A549 treated with AZD2906 at 1 μM for 4 hours (cell line): Measurements from ENCODE around the gene ZNF501. TPM values are rescaled to one million over a fixed set of nuclear protein-coding genes. Genes with fewer than 3 reads are reported as not detected.

Experiments
- total RNA-seq: library from RNA; stranded (reverse); fragments of 200-300 nt; extraction: Qiagen RNA extraction; gene quantifications from 5 replicates; pipeline ENCODE4 v1.2.3, GENCODE V29; 2022

Gene ZNF501
- total RNA-seq: not detected in 5 replicates

DNA sequence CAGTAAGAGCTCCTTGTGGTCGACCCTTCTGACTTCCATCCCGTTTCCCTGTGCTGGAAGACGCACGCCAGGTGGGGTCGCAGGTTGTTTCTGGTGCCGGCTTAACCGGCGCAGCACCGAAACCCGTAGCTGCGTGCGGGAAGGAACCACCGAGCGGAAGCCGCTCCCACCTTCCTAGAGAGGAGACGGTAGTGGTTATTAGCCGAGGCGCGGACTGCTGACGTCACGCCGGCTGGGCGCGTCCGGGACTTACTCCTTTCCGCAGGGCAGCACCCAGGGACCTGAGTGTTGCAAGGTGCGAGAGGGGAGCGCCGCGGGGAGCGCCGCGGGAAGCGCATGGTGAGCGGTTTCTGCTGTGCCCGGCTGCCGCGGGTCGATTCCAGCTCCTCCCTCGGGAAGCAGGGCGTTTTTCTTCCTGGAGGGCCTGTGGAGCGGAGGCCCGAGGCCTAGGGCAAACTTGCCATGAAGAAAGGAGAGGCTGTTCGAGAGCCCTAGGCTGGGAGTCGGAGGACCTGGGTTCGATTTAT, at the start of gene ZNF501:
ZNF501 (plus strand) TSS at position 252 of the 527 bp plus-strand sequence. CDS start 4,787 bp downstream, outside the sequence.

DNA sequence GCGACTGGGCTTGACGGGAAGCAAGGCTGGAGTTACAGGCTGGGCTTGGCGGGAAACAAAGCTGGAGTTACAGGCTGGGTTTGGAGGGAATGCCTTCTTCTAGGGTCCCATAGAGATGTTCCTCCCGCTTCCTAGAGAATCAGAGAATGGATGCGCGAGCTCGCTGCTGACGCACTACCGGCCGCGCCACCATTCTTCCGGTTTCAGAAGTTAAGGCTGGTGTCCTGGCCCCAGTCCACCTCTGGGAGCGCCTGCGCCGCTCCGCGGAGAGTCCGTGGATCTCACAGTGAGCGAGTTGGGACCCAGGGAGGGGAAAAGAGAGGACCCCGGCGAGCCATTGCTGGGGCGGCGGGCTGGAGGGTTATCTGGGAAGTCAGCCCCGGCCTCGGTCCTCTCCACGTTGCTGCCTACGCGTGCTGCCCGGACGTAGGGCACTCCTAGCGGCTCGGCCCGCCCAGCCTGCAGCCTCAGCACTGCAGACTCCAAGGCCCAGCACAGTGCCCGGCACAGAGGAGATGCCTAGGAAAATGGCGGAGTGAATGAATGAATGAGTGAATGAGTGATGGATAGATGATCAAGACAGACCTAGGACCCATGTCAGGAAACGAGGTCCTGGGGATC, 16.9 kb upstream of the ZNF501 start, which contains the start of gene ZNF502:
ZNF502 (plus strand) TSS at position 206 of the 621 bp plus-strand sequence. CDS start 7,602 bp downstream, outside the sequence.

GRCh38 chr3:44761424-44762169, 32.2 kb downstream of the ZNF501 start, which contains the start of the genes KIAA1143 and KIF15:
Gene KIAA1143, minus strand, starts transcription at chr3:44761619. Its CDS starts 17 bp downstream, at chr3:44761602.
Gene KIF15, plus strand, starts transcription at chr3:44761794. Its CDS starts 72 bp downstream, at chr3:44761866.

Other genes with a start within 250 kb of the ZNF501 start
- not detected in 5 replicates for gene ZKSCAN7, start 174.4 kb upstream of the ZNF501 start, total RNA-seq
- gene ZNF660, start 144.7 kb upstream of the ZNF501 start, total RNA-seq: not detected in 5 replicates
- 1.3 to 2.4 TPM (median 1.7 TPM) in 5 replicates for gene ZNF197, start 104.6 kb upstream of the ZNF501 start, total RNA-seq
- 5.1 to 6.7 TPM (median 5.2 TPM) in 5 replicates for gene ZNF35, start 80.9 kb upstream of the ZNF501 start, total RNA-seq
- 1.2 to 2.2 TPM (median 1.5 TPM) in 5 replicates for gene ZNF502, start 17.0 kb upstream of the ZNF501 start, total RNA-seq
- gene KIAA1143, start 32.0 kb downstream of the ZNF501 start, total RNA-seq: 12.4 to 17.2 TPM (median 14.7 TPM) in 5 replicates
- gene KIF15, start 32.2 kb downstream of the ZNF501 start, total RNA-seq: 7.4 to 12.6 TPM (median 7.8 TPM) in 5 replicates
- 8.1 to 12.5 TPM (median 11.9 TPM) in 5 replicates for gene TMEM42, start 132.3 kb downstream of the ZNF501 start, total RNA-seq
- 0.13 to 0.23 TPM (median 0.19 TPM) in 5 replicates for gene TGM4, start 145.0 kb downstream of the ZNF501 start, total RNA-seq
- 39.6 to 46.9 TPM (median 44.4 TPM) in 5 replicates for gene ZDHHC3, start 246.5 kb downstream of the ZNF501 start, total RNA-seq
- gene EXOSC7, start 246.6 kb downstream of the ZNF501 start, total RNA-seq: 44.7 to 48.0 TPM (median 46.4 TPM) in 5 replicates